Thoracic aorta (tissue), 2 donors: ENCODE results near the gene SCRN2. TPM values are rescaled to one million over a fixed set of nuclear protein-coding genes. Genes with fewer than 3 reads are reported as not detected.

Source experiments
- ATAC-seq: fragments of 150-250 bp; one replicate; pipeline ENCODE4 v1.8.0; 2017; ENCODE audit warnings: low read depth; ENCODE audit not compliant: insufficient number of reproducible peaks, low FRiP score
- DNase-seq: peaks from one replicate; pipeline ENCODE4 v3.0.0-alpha.2; 2020; ENCODE audit warnings: low spot score
- H3K27ac ChIP-seq, 2 donors: fragments of 200-600 bp; sonication (generic); 1 replicate in 1 of 2; 2 replicates in 1 of 2; pipeline ENCODE4 v1.5.1; 2016; ENCODE audit warnings: mild to moderate bottlenecking in 2 of 2, moderate library complexity in 2 of 2
- H3K27me3 ChIP-seq: fragments of 200-600 bp; sonication (generic); replicated peaks from 2 replicates; pipeline ENCODE4 v1.6.0; 2016; ENCODE audit warnings: mild to moderate bottlenecking; ENCODE audit not compliant: insufficient read depth
- H3K36me3 ChIP-seq: fragments of 200-600 bp; sonication (generic); one replicate; pipeline ENCODE4 v1.5.1; 2016
- H3K4me1 ChIP-seq, 2 donors: fragments of 200-600 bp; sonication (generic); 1 replicate in 1 of 2; 2 replicates in 1 of 2; pipeline versions ENCODE4 v1.5.1 to v1.6.0; 2016; ENCODE audit warnings: low read depth in 2 of 2, mild to moderate bottlenecking in 1 of 2; ENCODE audit not compliant: control insufficient read depth in 1 of 2
- H3K4me3 ChIP-seq: fragments of 200-600 bp; sonication (generic); 2 replicates; pipeline ENCODE4 v1.5.1; 2016; ENCODE audit warnings: mild to moderate bottlenecking
- H3K9me3 ChIP-seq: fragments of 200-600 bp; sonication (generic); 2 replicates; pipeline ENCODE4 v1.5.1; 2016
- CTCF ChIP-seq: fragments of 200-600 bp; sonication (generic); IDR thresholded peaks from one replicate; pipeline ENCODE4 v1.5.1; 2019; ENCODE audit warnings: antibody characterized with exemption
- total RNA-seq, 2 donors: library from RNA; depleted of rRNA; stranded (reverse); fragments of >200 nt; gene quantifications; one replicate each; pipeline versions ENCODE4 v1.1.0 to v1.2.3, GENCODE V29; 2016

Gene SCRN2
- total RNA-seq, 2 donors from 2014 or later = 22.9 to 29.3 TPM

GRCh38 chr17:47869114-47869513, 28.0 kb upstream of the SCRN2 start:
- no peak for TF ChIP-seq CTCF
- Histone ChIP-seq H3K9me3 (no peaks in the 10 kb centered on the region), H3K4me1 (no peaks in the 10 kb centered on the region), H3K27ac (no peak overlapping the region), H3K4me3 (no peak overlapping the region), H3K36me3 (no peaks in the 10 kb centered on the region), H3K27me3 (peaks cover 8% of the 10 kb centered on the region)
- ATAC-seq (no peak), DNase-seq (no peak)

GRCh38 chr17:47867813-47868533, 26.9 kb upstream of the SCRN2 start:
- TF ChIP-seq CTCF = no peak
- Histone ChIP-seq H3K27me3 (peaks cover 8% of the 10 kb centered on the region), H3K4me1 (peaks cover 2 to 3% of the 10 kb centered on the region in 2 donors), H3K27ac (no peak overlapping the region), H3K4me3 (no peak overlapping the region), H3K9me3 (no peaks in the 10 kb centered on the region), H3K36me3 (no peaks in the 10 kb centered on the region)
- ATAC-seq (no peak), DNase-seq (no peak)

GRCh38 chr17:47866941-47867340, 25.9 kb upstream of the SCRN2 start:
- no peak for ATAC-seq
- Histone ChIP-seq H3K9me3 (no peaks in the 10 kb centered on the region), H3K27ac (no peak overlapping the region), H3K4me1 (peaks cover 7% of the 10 kb centered on the region in 2 donors), H3K4me3 (no peak overlapping the region), H3K27me3 (no peaks in the 10 kb centered on the region), H3K36me3 (no peaks in the 10 kb centered on the region)
- TF ChIP-seq CTCF = no peak
- no peak for DNase-seq

GRCh38 chr17:47864791-47865216, 23.7 kb upstream of the SCRN2 start:
- H3K27ac ChIP-seq = no peak overlapping the region

More at GRCh38 chr17:47864791-47865216, 23.7 kb upstream of the SCRN2 start:
- DNase-seq (no peak), ATAC-seq (no peak)
- H3K4me3 ChIP-seq = no peak overlapping the region
- no peak for TF ChIP-seq CTCF
- no peaks in the 10 kb centered on the region for H3K36me3 ChIP-seq
- no peaks in the 10 kb centered on the region for H3K9me3 ChIP-seq
- no peaks in the 10 kb centered on the region for H3K27me3 ChIP-seq
- H3K4me1 ChIP-seq = peaks cover 7% of the 10 kb centered on the region in 2 donors
